ENCODE data around the gene TRAF7.

The TRAF7 gene

DNA sequence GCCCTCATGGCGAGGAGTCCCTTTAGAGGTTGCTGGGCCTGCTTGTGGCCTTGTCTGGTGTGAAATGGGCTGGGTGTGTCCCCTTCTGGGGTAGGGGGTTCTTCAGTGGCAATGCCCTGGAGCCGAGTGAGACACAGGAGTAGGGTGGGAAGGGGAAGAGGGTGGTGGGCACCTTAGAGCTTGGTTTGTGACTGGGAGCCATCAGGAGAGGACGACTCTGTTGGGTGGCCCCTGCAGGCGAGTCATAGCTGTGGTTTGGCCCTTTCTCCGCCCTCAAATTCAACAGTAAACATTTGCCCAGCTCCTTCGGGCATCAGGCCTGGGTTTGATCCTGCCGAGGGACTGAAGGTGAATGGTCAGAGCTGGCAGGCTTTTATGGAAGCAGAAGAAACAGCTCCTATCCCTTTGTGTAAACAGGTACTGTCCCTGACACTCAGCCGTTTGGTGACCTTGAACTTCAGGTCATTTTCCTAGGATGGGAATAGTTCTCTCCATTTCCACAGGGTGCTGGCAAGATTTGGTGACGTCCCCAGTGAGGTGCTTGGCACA, 70.7 kb downstream of the TRAF7 start:
- no peak for DNase-seq

DNA sequence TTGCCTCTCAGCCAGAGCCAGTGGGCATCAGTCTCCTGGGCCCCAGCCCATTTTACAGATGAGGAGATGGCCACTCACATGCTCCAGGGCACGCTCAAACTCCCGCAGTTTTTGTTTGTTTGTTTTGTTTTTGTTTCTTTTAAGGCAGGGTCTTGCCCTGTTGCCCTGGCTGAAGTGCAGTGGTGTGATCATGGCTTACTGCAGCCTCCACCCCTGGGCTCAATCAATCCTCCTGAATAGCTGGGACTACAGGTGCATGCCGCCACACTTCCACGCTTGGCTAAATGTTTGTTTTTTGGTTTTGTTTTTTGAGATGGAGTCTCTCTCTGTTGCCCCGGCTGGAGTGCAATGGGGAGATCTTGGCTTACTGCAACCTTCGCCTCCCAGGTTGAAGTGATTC, 71.3 kb downstream of the TRAF7 start:
- DNase-seq = no peak
